ENCODE results near the gene P4HTM.

The P4HTM gene

GRCh38 chr3:49025793-49026520, 35.9 kb downstream of the P4HTM start:
- no peak for DNase-seq

DNA sequence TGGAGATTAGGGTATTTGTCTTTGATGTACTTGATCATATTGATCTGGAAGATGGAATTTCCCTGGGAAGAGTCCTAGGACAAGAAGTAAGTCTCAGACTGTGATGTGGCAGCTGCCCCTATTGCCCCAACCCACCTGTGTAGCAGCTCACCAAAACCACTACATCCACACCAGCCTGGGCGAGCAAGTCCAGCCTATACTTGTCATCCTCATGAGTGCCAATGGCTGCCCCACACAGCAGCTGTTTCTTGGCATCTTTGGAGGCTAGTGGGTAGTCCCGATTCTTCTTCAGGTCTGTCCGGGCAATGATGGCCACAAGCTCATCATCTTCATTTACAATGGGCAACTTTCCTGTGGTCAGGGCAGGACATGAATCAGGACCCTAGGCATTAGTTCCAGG, 36.5 kb downstream of the P4HTM start:
- no peak for DNase-seq

- no peak for DNase-seq
Observed at GRCh38 chr3:49027634-49028033, 37.6 kb downstream of the P4HTM start.

DNA sequence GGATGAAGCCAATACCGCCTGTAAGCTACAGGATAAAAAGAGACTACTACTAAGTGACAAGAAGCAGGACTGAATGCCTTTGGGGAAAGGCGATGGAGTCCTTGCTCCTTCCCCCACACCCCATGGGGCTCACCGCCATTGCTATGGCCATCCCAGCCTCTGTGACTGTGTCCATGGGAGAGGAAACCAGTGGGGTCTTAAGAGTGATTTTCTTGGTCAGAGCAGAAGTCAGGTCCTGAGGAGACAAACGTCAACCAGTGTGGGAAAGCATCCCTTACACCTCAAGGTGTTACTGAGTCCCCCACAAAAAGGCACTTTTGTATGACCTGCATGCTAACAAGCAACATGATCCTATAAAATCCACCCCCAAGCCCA, 38.2 kb downstream of the P4HTM start:
- DNase-seq = no peak

- peak; percentile 94 for DNase-seq
Observed at GRCh38 chr3:49028673-49029562, 38.9 kb downstream of the P4HTM start, which contains the start of gene IMPDH2. TSS of gene IMPDH2 (minus strand) at chr3:49029398. CDS start at chr3:49029350, 48 bp downstream.

DNA sequence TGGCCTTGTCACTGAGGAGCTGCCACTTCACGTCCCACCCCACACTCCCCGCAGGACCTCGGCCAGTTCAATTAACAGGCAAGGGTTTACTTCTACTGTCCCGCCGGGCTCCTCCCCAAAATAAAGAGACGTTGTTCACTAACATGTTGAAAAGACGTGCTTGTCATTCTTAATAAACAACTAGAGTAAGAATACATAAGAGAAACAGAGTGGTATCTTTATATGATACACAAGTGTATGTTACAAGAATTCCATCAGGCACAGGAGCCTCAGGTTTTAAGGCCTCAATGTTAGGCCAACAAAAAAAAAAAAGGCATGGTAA, 39.5 kb downstream of the P4HTM start:
- DNase-seq = no peak

- no peak for DNase-seq
Observed at GRCh38 chr3:49030321-49030720, 40.3 kb downstream of the P4HTM start.

GRCh38 chr3:49032646-49033304, 42.7 kb downstream of the P4HTM start:
- no peak for DNase-seq

GRCh38 chr3:49034650-49035049, 44.6 kb downstream of the P4HTM start:
- DNase-seq = no peak

DNA sequence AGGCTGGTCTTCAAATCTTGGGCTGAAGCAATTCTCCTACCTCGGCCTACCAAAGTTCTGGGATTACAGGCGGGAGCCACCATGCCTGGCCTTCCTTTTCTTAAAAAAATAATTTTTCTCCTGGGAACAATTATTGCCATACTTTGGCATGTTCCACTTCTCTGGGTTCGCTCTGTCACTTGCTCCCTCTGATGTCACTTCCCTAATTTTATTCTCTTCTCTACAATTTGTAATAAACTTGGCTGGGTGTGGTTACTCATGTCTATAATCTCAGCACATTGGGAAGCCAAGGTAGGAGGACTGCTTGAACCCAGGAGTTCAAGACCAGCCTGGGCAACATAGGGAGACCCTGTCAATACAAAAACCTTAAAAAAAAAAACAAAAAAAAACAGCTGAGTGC, 45.2 kb downstream of the P4HTM start:
- DNase-seq = no peak

GRCh38 chr3:49053543-49053942, 63.5 kb downstream of the P4HTM start:
- no peak for DNase-seq

DNA sequence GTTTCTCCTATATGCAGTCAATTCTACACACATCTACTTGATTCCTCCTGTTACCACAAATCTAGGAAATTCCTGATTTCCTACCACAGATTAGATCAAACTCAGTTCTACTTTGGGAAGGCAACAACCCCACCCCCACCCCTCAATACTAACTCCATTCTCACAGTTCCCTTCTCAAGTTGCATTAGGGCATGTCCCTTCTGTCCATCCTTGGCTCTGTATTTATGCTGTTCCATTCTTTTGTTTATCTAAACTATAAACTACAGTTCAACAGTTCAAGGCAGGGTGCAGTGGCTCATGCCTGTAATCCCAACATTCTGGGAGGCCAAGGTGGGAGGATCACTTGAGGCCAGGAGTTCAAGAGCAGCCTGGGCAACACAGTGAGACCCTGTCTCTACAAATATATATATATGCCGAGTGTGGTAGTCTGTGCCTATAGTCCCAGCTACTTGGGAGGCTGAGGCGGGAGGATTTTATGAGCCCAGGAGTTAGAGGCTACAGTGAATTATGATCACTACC, 64.4 kb downstream of the P4HTM start:
- no peak for DNase-seq
